Sigmoid colon (tissue), 3 donors: ENCODE data around the gene MIA3.

Experiments used
- CTCF ChIP-seq, 4 experiments: fragments of 450-650 bp in 3 of 4; fragments of 200-600 bp in 1 of 4; IDR thresholded peaks; one replicate each; pipeline ENCODE4 v1.5.1; 2016 to 2019; ENCODE audit warnings: antibody characterized with exemption in 4 of 4, mild to moderate bottlenecking in 3 of 4, moderate library complexity in 2 of 4
- POLR2A ChIP-seq, 2 donors: fragments of 450-650 bp; IDR thresholded peaks; one replicate each; pipeline ENCODE4 v1.6.1; 2016; ENCODE audit warnings: antibody characterized with exemption in 2 of 2, mild to moderate bottlenecking in 2 of 2, moderate library complexity in 2 of 2

DNA sequence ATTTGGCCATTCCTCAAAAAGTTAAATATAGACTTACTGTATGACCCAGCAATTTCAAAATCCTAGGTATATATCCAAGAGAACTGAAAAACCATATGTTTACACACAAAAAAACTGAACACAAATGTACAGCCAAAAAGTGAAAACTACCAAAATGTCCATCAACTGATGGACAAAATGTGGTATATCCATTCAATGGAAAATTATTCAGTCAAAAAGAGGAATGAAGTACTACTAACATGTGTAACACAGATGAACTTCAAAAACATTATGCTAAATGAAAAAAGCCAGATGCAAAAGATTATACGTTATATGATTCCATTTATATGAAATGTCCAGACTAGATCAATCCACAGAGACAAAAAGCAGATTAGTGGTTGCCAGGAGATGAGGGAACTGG lies 86.4 kb downstream of the MIA3 start:
- TF ChIP-seq CTCF (IDR thresholded peaks at IDR 0.05) (no peak), POLR2A (IDR thresholded peaks at IDR 0.05) (no peak)
